ENCODE data around the gene CALHM4.

- TF ChIP-seq, protein P1, sequence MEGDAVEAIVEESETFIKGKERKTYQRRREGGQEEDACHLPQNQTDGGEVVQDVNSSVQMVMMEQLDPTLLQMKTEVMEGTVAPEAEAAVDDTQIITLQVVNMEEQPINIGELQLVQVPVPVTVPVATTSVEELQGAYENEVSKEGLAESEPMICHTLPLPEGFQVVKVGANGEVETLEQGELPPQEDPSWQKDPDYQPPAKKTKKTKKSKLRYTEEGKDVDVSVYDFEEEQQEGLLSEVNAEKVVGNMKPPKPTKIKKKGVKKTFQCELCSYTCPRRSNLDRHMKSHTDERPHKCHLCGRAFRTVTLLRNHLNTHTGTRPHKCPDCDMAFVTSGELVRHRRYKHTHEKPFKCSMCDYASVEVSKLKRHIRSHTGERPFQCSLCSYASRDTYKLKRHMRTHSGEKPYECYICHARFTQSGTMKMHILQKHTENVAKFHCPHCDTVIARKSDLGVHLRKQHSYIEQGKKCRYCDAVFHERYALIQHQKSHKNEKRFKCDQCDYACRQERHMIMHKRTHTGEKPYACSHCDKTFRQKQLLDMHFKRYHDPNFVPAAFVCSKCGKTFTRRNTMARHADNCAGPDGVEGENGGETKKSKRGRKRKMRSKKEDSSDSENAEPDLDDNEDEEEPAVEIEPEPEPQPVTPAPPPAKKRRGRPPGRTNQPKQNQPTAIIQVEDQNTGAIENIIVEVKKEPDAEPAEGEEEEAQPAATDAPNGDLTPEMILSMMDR (conservative IDR thresholded peaks at IDR 0.05; ENCODE audit: low read depth, low read length): no peak
- TF ChIP-seq EZH2 (IDR thresholded peaks at IDR 0.05; ENCODE audit: low read length, unreplicated experiment) (no peak), EZH2phosphoT487 (IDR thresholded peaks at IDR 0.05; ENCODE audit: borderline replicate concordance, low read length) (no peak)
These were observed 6.6 kb downstream of the CALHM4 start for GRCh38 chr6:116560130-116560529.
